SIG-M5 (cell line): ENCODE measurements around the gene SYNPO2L.
"Not testable (repeated sequence)": the region's sequence is repeated elsewhere in the genome, so short reads cannot be mapped to it uniquely, and the experiment has no call there.

ENCODE experiments used
- DNase-seq: peaks from one replicate; lab custom pipeline; 2025; lab: John Stamatoyannopoulos, UW

SYNPO2L gene

GRCh38 chr10:73620974-73621373 lies 34.9 kb downstream of the SYNPO2L start:
- not testable (repeated sequence) for DNase-seq

- not testable (repeated sequence) for DNase-seq
Observed at GRCh38 chr10:73617143-73617542, 38.7 kb downstream of the SYNPO2L start.

- no peak for DNase-seq
Observed at GRCh38 chr10:73614720-73615119, 41.1 kb downstream of the SYNPO2L start.

GRCh38 chr10:73609116-73609515 lies 46.7 kb downstream of the SYNPO2L start:
- no peak for DNase-seq

- DNase-seq = no peak
Observed at GRCh38 chr10:73601486-73601921, 54.3 kb downstream of the SYNPO2L start.

GRCh38 chr10:73597346-73597745 lies 58.5 kb downstream of the SYNPO2L start:
- no peak for DNase-seq
